Hair follicular keratinocyte (primary cell): ENCODE results near the gene PRMT2. TPM values are rescaled to one million over a fixed set of nuclear protein-coding genes. Genes with fewer than 3 reads are reported as not detected.

Experiments used
- total RNA-seq: library from RNA; depleted of rRNA; stranded (reverse); fragments of >200 nt; gene quantifications from 2 replicates; pipeline ENCODE4 v1.2.3, GENCODE V29; 2015

Gene PRMT2
- 112 and 144 TPM in 2 replicates for total RNA-seq

GRCh38 chr21:46635324-46636180, at the start of gene PRMT2:
Gene PRMT2 (plus strand): TSS chr21:46635674. CDS start chr21:46636952, 1,278 bp downstream.

GRCh38 chr21:46604975-46605766, 30.3 kb upstream of the PRMT2 start, which contains the start of gene S100B:
Gene S100B (minus strand): TSS chr21:46605082. CDS start chr21:46602415, 2,667 bp downstream.

Other genes with a start within 250 kb of the PRMT2 start
- gene DIP2A, start 176.8 kb upstream of the PRMT2 start, total RNA-seq = 25.8 and 26.8 TPM in 2 replicates
- gene S100B, start 30.6 kb upstream of the PRMT2 start, total RNA-seq = not detected in 2 replicates